Loucy (cell line): ENCODE measurements around the gene OLFM1.

Source experiments
- EZH2phosphoT487 ChIP-seq: fragments of 200-600 bp; IDR thresholded peaks from 2 replicates; pipeline ENCODE4 v1.6.1; 2018; ENCODE audit warnings: antibody characterized with exemption, mild to moderate bottlenecking, moderate library complexity, borderline replicate concordance
- TF ChIP-seq, protein P1 (sequence below): fragments of 200-600 bp; sonication (generic); conservative IDR thresholded peaks from 2 replicates; pipeline ENCODE4 v1.5.1; 2014; ENCODE audit warnings: mild to moderate bottlenecking, antibody characterized with exemption, low read length

DNA sequence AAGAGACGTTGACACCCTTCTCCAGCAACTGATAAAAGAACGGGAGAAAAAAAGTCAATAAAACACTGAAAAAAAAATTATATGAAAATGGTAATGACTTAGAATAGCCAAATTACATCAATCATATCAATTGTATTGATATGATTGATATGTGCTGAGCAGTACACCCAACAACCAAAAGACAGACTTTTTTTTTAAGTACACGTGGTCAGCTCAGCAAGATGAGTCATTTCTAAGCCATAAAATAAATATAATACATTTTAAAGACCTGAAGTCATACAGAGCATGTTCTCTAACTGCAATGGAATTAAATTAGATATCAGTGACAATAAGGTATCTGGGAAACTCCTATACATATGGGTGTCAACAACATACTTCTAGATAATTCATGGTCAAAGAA, 30.9 kb upstream of the OLFM1 start:
- TF ChIP-seq, protein P1, sequence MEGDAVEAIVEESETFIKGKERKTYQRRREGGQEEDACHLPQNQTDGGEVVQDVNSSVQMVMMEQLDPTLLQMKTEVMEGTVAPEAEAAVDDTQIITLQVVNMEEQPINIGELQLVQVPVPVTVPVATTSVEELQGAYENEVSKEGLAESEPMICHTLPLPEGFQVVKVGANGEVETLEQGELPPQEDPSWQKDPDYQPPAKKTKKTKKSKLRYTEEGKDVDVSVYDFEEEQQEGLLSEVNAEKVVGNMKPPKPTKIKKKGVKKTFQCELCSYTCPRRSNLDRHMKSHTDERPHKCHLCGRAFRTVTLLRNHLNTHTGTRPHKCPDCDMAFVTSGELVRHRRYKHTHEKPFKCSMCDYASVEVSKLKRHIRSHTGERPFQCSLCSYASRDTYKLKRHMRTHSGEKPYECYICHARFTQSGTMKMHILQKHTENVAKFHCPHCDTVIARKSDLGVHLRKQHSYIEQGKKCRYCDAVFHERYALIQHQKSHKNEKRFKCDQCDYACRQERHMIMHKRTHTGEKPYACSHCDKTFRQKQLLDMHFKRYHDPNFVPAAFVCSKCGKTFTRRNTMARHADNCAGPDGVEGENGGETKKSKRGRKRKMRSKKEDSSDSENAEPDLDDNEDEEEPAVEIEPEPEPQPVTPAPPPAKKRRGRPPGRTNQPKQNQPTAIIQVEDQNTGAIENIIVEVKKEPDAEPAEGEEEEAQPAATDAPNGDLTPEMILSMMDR = no peak
- no peak for TF ChIP-seq EZH2phosphoT487
